ENCODE measurements around the gene UPK3BL2.
"Not testable (repeated sequence)": the region's sequence is repeated elsewhere in the genome, so short reads cannot be mapped to it uniquely, and the experiment has no call there.

The UPK3BL2 gene

GRCh38 chr7:102498321-102498720 is 45.2 kb downstream of the UPK3BL2 start:
- FAIRE-seq; DNase-seq (ENCODE audit: insufficient read length, low spot score): not testable (repeated sequence)

- DNase-seq (ENCODE audit: insufficient read length, low spot score); FAIRE-seq: not testable (repeated sequence)
These were observed 46.2 kb downstream of the UPK3BL2 start for GRCh38 chr7:102497308-102497707.

GRCh38 chr7:102496861-102497260 is 46.6 kb downstream of the UPK3BL2 start:
- not testable (repeated sequence) for DNase-seq (ENCODE audit: insufficient read length, low spot score); FAIRE-seq

- DNase-seq (ENCODE audit: insufficient read length, low spot score); FAIRE-seq: not testable (repeated sequence)
These were observed 48.9 kb downstream of the UPK3BL2 start for GRCh38 chr7:102494473-102495149.

GRCh38 chr7:102494026-102494425 is 49.5 kb downstream of the UPK3BL2 start:
- not testable (repeated sequence) for FAIRE-seq; DNase-seq (ENCODE audit: insufficient read length, low spot score)

GRCh38 chr7:102493220-102493935 is 50.1 kb downstream of the UPK3BL2 start:
- not testable (repeated sequence) for FAIRE-seq

GRCh38 chr7:102490529-102491075 is 52.9 kb downstream of the UPK3BL2 start:
- not testable (repeated sequence) for FAIRE-seq; DNase-seq (ENCODE audit: insufficient read length, low spot score)

More at GRCh38 chr7:102493220-102493935, 50.1 kb downstream of the UPK3BL2 start:
- not testable (repeated sequence) for DNase-seq (ENCODE audit: insufficient read length, low spot score)
